HG03196 (cell line): ENCODE measurements around the gene FOXO1.

Experiments used
- ATAC-seq: cut with Tn5 transposase; IDR thresholded peaks from one replicate; pipeline ENCODE4 v1.9.1; 2021; ENCODE audit not compliant: unreplicated experiment

Gene FOXO1

DNA sequence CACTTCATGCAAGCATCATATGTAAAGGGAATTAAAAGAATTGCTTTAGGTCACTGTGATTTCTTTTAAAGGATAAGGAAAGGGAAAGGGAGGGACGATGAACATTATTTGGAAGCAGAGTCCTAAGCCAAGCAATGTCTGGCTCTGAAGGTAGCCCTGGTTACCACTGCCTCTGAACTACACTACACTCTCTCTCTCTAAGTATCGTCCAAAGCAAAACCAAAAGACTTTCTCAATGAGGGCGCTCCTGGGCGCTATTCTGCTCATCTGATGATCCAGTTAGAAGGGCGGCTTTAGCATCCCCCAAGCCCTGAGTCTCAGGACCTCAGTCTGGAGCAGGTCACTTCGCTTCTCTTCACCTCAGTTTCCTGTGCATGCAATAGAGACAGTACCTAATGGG lies 26.2 kb downstream of the FOXO1 start:
- ATAC-seq, result no peak

DNA sequence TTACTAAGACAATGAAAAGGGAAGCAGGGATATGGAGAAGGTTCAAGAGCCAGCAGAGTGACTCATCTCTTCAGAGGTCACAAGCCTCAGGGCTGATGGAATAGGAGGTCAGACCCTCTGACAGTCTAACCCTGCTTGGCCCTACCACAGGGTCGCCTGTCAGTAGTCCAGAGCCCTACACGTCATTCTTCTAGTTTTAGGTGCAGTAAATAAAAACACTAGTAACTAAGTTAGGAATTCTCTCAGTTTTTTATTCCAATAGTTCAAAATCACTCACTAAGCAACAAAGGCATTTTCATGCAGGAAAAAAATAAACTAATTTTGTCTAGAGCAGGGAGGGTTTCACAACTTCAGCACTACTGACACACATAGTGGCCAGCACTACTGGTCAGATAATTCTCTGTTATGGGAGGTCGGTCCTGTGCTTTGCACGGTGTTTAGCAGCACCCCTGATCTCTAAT lies 27.2 kb downstream of the FOXO1 start:
- ATAC-seq, result no peak

DNA sequence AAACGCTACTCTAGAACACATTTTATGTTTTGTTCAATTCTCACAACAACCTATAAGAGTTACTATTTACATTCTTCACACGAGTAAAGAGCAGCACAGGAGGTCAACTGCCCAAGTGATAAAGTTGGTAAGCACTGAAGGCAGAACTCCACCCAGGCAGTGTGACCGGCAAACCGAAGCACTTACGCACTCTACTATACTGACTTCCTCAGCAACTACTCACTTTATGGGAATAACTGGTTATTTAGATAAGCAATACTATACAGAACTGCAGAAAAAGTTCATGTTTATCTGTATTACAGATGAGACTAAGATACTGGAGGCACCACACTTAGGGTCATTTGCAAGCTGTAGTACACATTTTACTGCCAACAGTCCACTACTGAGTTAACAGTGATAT lies 28.8 kb downstream of the FOXO1 start:
- ATAC-seq, result no peak

DNA sequence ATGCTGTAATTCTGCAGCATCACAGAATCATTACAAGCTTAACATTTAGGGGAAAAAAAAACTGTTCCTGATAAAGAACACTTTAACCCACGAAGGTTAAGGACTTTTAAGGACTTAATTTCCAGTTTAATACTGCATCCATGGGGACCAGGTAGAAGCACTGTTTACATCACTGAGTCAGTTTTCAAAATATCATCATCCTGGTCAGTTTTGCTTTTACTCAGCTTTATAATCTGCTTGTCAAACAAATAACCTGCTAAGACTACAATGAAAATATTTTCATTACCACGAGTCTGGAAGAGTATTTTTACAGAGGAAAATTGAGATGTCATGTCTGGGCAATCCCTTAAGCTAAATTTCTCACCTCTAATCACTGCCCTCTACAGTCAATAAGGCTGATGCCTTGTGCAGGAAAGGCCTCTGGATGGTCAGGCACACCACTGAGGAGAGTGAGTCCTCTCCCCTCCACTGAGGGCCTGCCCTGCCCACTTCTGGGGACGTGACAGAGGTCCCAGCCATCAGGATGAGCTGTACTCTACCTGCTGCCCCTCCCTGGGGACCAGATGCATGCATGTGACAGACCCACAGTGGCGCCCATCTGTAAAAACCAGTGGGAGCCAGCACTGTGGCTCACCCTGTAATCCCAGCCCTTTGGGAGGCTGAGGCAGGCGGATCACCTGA lies 31.0 kb downstream of the FOXO1 start:
- no peak for ATAC-seq

DNA sequence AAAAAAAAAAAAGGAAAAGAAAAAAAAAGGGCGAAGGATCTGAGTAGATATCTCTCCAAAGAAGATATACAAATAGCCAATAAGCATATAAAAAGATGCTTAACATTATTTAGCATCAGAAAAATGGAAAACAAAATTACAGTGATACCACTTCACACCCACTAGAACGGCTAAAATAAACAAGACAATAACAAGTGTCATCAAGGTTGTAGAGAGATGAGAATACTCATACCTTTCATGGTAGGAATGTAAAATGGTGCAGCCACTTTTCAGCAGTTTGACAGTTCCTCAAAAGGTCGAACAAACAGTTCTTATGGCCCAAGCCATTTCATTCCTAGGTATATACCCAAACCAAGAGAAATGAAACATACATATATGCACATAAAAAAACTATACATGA lies 33.5 kb downstream of the FOXO1 start:
- no peak for ATAC-seq

DNA sequence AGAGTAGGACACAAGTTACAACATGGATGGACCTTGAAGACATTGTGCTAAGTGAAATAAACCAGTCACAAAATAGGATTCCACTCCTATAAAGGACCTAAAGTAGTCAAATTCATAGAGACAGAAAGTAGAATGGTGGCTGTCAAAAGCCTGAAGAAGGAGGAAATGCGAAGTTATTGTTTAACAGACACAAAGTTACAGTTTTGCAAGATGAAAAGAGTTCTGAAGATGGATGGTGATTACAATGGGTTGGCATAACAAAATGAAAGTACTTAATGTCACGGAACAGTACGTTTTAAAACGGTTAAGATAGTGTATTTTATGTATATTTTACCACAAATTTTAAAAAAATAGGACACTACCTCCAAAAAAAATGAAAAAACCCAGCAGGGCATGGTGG lies 34.8 kb downstream of the FOXO1 start:
- ATAC-seq, result peak; percentile 35

DNA sequence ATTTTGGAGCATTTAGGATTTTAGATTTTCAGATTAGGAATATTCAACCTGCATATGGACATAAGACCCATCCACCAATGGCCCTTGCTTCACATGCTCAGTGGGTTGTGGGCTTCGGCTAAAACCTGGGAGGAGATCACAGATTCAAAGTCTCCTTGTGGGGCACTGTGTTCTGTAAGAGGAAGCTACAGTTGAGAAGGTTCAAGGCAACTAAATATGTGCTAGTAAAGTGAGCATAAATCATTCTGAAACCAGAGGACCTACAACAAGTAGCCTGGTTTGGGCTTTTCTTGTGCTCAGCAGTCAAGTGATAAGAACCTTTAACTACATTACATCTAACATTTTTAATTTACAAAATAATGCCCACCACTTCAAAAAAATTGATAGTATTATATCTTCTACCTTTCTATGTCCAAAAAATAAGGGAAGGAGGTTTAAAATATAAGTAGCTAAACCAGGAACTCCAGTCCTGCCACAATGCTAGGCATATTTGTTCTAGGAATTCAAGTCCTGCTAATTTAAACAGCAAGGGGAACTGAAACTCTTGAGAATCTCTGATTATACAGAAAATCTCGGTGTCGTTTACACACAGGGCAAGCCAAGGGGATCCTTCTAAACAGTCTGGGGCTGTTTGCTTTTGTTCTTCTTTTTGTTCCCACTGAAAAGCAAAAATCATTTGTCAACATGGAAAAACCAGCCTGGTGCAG lies 36.6 kb downstream of the FOXO1 start:
- peak; percentile 65 for ATAC-seq

DNA sequence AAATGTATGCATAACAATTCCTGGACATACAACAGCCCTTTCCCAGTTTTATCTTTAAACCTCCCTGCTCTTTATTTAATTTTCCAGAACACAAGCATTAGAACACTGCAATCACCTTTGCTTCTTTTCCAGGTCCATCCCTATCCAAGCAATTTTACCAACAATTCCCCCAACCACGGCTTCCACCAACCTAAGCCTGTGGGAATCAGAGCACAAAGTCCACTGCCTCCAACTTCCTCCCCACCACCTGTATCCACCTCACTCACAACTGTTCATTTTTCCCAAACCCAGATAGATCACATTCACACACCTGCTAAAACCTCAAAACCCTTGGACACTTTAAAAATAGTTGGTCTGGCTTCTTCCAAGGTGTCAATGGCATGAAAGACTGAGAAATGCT lies 39.5 kb downstream of the FOXO1 start:
- ATAC-seq, result no peak

DNA sequence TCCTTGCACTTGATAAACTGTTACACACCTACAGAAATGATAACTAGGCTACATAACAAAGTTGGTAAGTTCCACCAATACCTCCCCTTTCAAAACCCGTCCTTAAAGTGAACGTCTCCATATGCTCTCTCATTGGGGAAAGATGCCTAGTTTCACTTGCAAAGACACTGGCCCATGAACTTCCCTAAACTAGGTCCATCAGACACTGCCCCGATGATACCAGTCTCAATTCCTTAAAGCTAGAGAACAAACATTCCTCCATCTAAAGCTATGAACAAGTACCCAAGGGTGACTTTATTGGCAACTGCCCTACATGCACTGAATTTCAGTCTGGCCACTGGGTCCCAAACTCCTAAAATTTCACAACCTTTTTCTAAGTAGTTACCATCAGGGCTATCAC lies 39.9 kb downstream of the FOXO1 start:
- ATAC-seq, result no peak

DNA sequence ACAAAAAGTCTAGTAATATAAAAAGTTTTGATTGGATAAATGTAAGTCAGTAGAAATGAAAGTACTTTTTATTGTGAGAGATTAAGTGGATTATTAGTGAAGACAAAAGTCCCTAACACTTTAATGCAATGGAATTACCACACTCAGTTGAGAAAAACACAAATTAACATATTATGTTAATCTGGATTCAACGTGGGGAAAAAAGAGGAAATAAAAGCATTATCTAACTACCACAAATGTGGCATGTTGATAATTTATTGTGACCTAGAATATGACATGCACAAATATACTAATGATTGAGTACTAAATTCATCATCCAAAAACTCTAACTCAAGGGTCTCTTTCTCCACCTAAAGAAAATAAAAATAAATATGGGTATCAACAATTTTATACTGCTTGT lies 41.5 kb downstream of the FOXO1 start:
- no peak for ATAC-seq

DNA sequence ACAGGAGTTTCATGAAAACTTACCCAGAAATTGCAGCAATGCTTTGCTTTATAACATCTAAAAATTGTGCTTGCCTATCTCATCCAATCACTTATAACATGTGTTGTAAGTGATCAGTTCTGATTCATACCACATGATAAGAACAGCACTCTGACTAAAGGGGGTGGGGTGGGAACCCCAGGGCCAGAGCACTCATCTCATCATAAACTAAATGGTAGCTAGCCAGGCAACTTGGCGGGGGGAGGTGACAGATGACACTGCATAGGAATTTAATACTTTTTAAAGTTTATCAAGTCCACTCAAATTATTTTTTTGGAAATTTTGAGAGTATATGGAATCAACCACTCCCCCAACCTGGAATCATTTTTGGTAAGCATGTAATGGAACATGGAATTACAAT lies 42.1 kb downstream of the FOXO1 start:
- no peak for ATAC-seq

DNA sequence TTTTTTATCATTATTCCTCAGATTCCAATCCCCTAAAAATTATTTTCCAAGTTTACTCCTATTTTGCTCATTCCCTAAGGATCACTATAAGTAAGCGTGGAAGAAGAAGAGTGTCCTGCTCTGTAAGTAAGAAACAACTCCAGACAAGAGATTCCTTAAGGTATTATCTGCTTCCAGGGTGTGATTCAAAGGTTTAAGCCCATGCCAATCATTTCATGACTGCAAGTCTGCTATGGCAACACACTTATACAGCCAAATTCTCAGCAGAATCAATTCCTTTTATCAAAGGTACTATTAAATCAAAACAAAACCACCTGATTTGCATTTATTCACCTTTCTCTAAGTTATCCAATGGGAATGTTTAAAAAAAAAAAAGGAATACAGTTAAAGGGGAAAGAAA lies 43.7 kb downstream of the FOXO1 start:
- no peak for ATAC-seq

DNA sequence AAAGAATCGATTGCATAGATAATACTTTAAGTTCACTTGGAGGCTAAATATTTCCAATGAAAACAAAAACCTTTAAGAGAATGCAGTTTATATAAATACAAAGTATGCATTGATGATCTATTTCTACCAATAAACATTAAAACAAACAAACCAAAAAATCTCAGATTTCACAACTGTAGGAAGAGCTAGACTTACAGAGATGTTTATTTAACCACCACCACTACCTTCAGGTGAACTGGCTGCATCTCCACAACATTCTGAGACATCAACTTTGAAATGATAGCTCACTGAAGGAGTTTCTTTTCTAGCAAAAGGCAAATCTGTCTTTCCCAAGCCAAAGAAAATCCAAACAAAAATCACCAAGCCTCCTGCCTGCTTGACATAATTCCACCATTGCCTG lies 44.2 kb downstream of the FOXO1 start:
- no peak for ATAC-seq

DNA sequence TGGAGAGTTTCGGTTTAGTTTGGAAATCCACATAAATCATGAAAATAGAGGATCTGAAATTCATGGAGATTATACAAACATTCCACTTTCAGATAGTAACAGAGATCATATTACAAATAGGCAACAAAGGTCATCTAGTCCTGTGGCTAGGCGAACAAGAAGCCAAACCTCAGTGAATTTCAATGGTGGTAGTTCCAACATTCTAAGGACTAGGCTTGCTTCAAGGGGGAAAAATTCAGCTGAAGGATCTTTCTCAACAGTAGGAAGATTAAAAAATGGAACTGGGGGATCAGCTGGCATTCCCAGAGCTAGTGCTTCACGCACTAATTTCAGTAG lies 47.0 kb downstream of the FOXO1 start:
- ATAC-seq, result no peak

DNA sequence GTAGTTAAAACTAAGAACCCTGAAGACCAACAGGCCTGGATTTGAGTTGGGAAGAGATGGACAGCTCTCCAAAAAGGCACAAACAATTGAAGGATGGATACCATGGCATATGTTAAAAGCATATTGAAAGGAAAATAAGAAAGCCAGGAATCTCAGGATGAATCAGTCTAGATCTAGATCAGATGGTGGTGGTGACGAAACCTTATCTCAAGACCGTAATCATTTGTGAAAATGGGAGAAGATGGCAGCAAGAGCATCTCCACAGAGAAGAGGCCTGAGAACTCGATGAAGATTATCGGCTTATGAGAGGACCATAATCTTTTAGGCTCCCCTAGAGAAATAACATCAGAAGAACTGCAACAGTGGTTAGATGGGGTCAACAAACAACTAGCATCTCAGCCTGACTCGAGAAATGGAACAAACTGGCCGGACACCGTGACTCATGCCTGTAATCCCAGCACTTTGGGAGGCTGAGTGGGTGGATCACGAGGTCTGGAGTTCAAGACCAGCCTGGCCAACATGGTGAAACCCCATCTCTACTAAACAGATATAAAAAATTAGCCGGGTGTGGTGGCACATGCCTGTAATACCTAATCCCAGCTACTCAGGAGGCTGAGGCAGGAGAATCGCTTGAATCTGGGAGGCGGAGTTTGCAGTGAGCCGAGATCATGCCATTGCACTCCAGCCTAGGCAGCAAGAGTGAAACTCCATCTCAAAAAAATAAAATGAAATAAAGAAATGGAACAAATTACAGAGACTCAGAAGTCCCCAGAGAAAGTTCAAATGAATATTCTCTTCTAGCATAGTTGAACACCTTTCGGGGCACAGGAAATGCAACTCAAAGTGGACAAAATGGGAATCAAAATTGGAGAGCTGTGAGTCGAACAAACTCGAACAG lies 47.6 kb downstream of the FOXO1 start:
- no peak for ATAC-seq

DNA sequence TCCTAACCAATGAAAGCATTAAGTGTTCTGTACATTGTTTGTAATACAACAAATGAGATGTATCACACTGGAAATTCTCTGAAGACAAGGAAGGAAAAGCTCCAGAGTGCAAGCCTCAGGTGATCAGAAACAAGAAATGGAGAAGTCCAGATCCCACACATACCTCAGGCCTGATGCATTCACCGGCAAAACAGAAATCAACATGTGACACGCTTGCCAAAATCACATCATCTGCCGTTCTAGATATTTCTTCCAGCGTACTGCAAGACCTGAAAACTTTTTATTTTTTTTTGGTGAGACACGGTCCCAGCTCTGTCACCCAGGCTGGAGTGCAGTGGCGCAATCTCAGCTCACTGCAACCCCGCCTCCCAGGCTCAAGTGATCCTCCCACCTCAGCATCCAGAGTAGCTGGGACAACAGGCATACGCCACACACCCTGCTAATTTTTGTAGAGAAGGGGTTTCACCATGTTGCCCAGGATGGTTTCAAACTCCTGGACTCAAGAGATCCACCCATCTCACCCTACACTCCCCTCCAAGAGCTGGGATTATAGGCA lies 48.6 kb downstream of the FOXO1 start:
- no peak for ATAC-seq

DNA sequence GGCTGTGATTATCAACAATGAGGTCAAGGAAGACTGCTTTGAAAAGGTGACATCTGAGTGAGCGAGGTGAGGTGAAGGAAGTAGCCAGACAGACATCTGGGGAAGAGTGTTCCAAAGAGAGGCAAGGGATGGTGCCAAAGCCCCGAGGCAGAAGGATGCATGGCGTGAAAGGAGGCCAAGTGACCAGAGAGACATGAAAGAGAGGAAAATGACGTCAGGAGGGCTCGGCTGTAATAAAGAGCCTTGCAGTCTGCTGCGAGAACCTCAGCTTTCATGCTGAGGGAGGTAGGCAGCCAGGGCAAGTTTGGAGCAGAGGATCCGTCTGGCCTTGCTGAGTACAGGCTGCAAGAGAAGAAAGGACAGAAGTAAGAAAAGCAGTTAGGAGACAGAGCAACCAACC lies 50.8 kb downstream of the FOXO1 start:
- ATAC-seq, result no peak

DNA sequence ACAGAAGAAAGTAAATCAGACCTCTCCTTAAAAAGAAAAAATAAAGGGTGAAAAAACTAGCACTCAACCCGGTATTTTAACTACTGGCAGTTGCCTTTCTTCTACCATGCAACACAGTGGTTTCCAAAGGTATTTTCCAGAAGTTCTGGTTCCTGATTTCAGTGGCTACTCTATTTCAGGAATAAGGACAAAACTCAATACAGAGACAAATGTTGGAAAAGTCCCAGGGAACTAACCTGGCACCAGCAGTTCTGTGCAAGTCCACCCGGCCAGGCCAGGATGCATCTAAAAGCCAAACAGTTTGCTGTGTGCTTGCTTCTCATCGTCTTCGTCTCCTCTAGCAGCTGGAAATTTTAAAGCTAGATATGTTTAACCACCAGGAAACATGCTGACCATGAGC lies 52.5 kb downstream of the FOXO1 start:
- no peak for ATAC-seq

DNA sequence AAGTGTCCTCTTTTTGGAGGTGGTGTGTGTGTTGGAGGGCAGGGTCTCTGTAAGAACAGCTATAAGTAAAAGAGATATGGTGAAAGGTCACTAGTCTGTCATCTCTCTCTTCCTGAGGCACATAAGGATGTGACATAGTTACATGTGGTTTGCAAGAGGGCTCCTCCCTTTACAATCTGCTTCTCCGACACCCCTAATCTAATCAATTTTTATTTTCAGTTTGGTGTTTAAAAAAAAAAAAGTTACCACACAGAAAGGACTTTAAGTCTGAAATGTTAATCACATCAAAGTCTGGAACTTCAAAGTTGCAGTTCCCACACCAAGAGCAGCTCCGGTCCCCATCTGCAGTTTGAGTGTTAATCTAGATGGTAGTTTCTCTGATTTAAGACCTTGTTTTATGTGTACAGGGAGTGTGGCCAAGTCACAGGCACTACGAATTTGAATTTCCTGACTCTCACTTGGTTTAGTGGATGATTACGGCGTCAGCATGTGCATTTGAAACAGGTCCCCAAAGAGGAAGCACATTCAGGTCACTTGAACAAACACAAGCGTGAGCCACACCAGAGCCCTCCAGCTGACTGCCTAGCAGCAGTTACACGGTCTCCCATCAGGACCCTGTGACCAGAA lies 53.1 kb downstream of the FOXO1 start:
- peak; percentile 85 for ATAC-seq

DNA sequence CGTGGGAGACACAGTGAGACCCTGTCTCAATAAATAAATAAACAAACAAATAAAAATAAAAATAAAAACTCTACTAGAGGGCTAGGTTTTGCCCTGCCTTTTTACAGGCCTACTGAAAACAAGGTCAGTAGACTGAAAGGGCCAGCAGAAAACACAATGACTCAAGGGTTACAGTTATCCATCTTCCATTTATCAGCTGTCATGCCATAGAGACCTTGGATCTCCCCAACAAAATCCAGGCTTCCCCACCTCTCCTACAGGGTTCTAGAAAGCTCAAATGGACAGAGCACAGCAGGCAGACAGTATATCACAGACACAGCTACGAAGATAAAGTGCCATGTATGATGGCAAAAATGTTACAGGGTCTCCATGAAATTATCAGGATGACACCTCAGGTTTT lies 54.4 kb downstream of the FOXO1 start:
- ATAC-seq, result no peak

DNA sequence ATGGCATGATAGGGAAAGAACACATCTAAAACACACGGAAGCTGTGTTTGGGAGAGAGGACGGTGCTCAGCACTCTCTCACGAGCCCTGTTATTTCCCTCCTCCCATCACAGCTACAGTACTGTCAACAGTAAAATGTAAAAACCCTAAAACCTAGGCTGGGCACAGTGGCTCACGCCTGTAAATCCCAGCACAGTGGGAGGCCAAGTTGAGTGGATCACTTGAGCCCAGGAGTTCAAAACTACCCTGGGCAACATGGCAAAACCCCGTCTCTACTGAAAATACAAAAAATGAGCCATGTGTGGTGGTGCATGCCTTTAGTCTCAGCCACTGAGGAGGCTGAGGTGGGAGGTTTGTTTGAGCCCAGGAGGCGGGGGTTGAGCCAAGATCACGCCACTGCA lies 54.8 kb downstream of the FOXO1 start:
- no peak for ATAC-seq
